ENCODE results near the gene SYT1.

- TF ChIP-seq POLR2A (IDR thresholded peaks at IDR 0.05; ENCODE audit: low read depth, low read length) = no peak
- no peak for TF ChIP-seq POLR2AphosphoS5 (IDR thresholded peaks at IDR 0.05; ENCODE audit: low read depth, low read length)
- no peak for TF ChIP-seq TAF1 (IDR thresholded peaks at IDR 0.05; ENCODE audit: borderline replicate concordance, low read depth, low read length)
Observed at GRCh38 chr12:78966926-78967325, 102.4 kb downstream of the SYT1 start.

Data from GM12892 (cell line).